NB4 (cell line): ENCODE data around the gene EIF2B4.

ENCODE experiments used
- MYC ChIP-seq: IDR thresholded peaks from 2 replicates; pipeline ENCODE4 v1.6.1; 2011; ENCODE audit warnings: low read depth, low read length
- POLR2A ChIP-seq: IDR thresholded peaks from 2 replicates; pipeline ENCODE4 v1.6.1; 2011; ENCODE audit warnings: mild to moderate bottlenecking; ENCODE audit not compliant: insufficient read length; ENCODE audit errors: extremely low read depth
- TF ChIP-seq, protein P1 (sequence below): IDR thresholded peaks from one replicate; pipeline ENCODE4 v1.5.1; 2012; ENCODE audit warnings: low read depth, low read length

DNA sequence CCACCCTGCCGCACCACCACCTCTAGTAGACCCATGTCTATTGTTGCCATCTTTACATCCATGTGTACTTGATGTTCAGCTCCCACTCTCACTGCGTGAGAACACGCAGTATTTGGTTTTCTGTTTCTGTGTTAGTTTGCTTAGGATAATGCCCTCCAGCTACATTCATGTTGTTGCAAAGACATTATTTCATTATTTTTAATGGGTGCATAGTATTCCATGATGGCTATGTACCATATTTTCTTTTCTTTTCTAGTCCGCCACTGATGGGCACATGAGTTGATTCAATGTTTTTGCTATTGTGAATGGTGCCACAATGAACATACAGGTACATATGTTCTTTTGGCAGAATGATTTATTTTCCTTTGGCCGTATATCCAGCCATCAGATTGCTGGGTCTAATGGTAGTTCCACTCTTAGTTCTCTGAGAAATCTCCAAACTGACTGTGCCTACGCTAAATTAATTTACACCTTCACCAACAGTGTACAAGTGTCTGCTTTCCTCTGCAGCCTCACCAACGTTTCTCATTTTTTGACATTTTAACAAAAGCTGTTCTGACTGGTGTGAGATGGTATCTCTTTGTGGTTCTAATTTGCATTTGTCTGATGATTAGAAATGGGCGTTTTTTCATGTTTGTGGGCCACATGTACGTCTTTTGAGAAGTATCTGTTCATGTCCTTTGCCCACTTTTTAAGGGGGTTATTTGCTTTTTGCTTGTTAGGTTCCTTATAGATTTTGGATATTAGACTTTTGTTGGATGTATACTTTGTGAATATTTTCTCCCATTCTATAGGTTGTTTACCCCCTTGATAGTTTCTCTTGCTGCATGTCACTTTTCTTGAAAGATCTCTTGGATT is 20.9 kb upstream of the EIF2B4 start:
- no peak for TF ChIP-seq POLR2A
- TF ChIP-seq, protein P1, sequence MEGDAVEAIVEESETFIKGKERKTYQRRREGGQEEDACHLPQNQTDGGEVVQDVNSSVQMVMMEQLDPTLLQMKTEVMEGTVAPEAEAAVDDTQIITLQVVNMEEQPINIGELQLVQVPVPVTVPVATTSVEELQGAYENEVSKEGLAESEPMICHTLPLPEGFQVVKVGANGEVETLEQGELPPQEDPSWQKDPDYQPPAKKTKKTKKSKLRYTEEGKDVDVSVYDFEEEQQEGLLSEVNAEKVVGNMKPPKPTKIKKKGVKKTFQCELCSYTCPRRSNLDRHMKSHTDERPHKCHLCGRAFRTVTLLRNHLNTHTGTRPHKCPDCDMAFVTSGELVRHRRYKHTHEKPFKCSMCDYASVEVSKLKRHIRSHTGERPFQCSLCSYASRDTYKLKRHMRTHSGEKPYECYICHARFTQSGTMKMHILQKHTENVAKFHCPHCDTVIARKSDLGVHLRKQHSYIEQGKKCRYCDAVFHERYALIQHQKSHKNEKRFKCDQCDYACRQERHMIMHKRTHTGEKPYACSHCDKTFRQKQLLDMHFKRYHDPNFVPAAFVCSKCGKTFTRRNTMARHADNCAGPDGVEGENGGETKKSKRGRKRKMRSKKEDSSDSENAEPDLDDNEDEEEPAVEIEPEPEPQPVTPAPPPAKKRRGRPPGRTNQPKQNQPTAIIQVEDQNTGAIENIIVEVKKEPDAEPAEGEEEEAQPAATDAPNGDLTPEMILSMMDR, result no peak
- TF ChIP-seq MYC, result no peak
